HG03432 (cell line): ENCODE measurements around the gene TP53I13.

ENCODE experiments used
- ATAC-seq: cut with Tn5 transposase; IDR thresholded peaks from one replicate; pipeline ENCODE4 v1.9.1; 2021; ENCODE audit warnings: mild to moderate bottlenecking, moderate library complexity; ENCODE audit not compliant: unreplicated experiment

TP53I13 gene

GRCh38 chr17:29592850-29593551 lies 24.5 kb downstream of the TP53I13 start, which contains the start of gene ANKRD13B:
Gene ANKRD13B, plus strand, starts transcription at chr17:29593132. Its CDS starts 490 bp downstream, at chr17:29593622.
- no peak for ATAC-seq

GRCh38 chr17:29593591-29594518 lies 25.4 kb downstream of the TP53I13 start:
- ATAC-seq: no peak

GRCh38 chr17:29594519-29595090 lies 26.1 kb downstream of the TP53I13 start:
- no peak for ATAC-seq

- ATAC-seq: no peak
These were observed 26.8 kb downstream of the TP53I13 start for GRCh38 chr17:29595107-29595942.

- no peak for ATAC-seq
These were observed 27.7 kb downstream of the TP53I13 start for GRCh38 chr17:29595943-29596774.

- no peak for ATAC-seq
These were observed 28.3 kb downstream of the TP53I13 start for GRCh38 chr17:29596811-29597210.

GRCh38 chr17:29597361-29598172 lies 29.1 kb downstream of the TP53I13 start:
- no peak for ATAC-seq

- no peak for ATAC-seq
These were observed 34.7 kb downstream of the TP53I13 start for GRCh38 chr17:29603109-29603674.

GRCh38 chr17:29607557-29608195 lies 39.2 kb downstream of the TP53I13 start:
- no peak for ATAC-seq

- ATAC-seq: no peak
These were observed 40.5 kb downstream of the TP53I13 start for GRCh38 chr17:29608986-29609385.

- ATAC-seq: no peak
These were observed 41.9 kb downstream of the TP53I13 start for GRCh38 chr17:29610395-29610794.

GRCh38 chr17:29611351-29612093 lies 43.0 kb downstream of the TP53I13 start:
- no peak for ATAC-seq

- ATAC-seq: no peak
These were observed 43.5 kb downstream of the TP53I13 start for GRCh38 chr17:29612094-29612403.

GRCh38 chr17:29612404-29613280 lies 44.1 kb downstream of the TP53I13 start:
- ATAC-seq: no peak

- peak; percentile 41 for ATAC-seq
These were observed 44.9 kb downstream of the TP53I13 start for GRCh38 chr17:29613352-29613837.

GRCh38 chr17:29613856-29614255 lies 45.4 kb downstream of the TP53I13 start:
- no peak for ATAC-seq
